GM12892 (cell line): ENCODE measurements around the gene INPP5K.
"Not testable (repeated sequence)": the region's sequence is repeated elsewhere in the genome, so short reads cannot be mapped to it uniquely, and the experiment has no call there.

Experiments
- DNase-seq: peaks from one replicate; pipeline ENCODE4 v3.0.0; 2011; ENCODE audit not compliant: insufficient read length
- FAIRE-seq: peaks from 2 replicates; lab custom pipeline; 2011; peaks lifted over from hg19 to GRCh38; lab: Jason Lieb, UNC
- POLR2A ChIP-seq: IDR thresholded peaks from 2 replicates; pipeline ENCODE4 v1.6.1; 2011; ENCODE audit warnings: low read depth, low read length, control low read depth
- POLR2AphosphoS5 ChIP-seq: IDR thresholded peaks from 2 replicates; pipeline ENCODE4 v1.6.1; 2011; ENCODE audit warnings: low read depth, low read length, control low read depth
- TAF1 ChIP-seq: IDR thresholded peaks from 2 replicates; pipeline ENCODE4 v1.6.1; 2011; ENCODE audit warnings: low read depth, mild to moderate bottlenecking, control low read depth, low read length, borderline replicate concordance

INPP5K gene

DNA sequence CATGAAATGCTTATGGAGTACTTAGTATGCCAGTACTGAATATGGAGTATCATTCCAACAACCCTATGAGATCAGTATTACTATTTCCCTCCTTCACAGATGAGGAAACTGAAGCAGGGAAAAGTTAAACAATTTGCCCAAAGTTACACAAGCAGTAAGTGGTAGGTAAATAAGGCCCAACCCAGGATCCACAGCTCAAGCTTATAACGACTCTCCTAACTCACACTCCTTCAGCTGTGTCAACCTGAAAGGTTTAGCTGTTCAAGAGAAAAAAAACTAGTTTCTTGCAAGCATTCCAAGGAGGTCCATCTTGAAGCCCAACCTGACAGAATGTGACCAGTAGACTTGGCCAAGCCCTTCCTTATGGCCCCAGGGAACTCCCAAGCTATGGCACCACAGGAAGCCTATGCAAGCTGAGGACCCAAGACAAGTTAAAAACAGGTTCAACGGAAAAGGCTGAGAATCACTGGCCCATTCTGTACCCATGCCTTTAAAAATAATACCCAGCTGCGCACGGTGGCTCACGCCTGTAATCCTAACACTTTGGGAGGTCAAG, 66.9 kb downstream of the INPP5K start:
- DNase-seq: no peak
- FAIRE-seq: no peak
- TF ChIP-seq POLR2AphosphoS5 (no peak), TAF1 (no peak), POLR2A (no peak)

DNA sequence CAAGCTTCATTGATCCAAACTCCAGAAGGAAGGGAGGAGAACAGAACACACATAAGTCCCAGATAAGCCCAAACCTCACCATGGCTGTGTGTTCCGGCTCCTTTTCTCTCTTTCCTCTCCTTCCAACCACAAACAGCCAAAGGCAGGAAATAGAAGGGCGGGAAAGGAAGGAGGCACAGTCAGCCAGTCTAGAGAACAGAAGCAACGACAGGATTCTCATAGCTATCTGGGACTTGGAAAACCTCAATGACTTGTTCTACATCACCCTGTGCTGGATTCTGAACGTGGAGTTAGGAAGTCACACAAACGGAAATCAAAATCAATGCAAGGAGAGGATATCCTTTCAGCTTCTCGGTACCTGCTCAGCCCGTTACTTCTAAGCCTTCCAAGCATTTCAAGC, 69.4 kb downstream of the INPP5K start:
- DNase-seq: no peak
- FAIRE-seq: no peak
- TF ChIP-seq POLR2AphosphoS5 (no peak), TAF1 (no peak)

DNA sequence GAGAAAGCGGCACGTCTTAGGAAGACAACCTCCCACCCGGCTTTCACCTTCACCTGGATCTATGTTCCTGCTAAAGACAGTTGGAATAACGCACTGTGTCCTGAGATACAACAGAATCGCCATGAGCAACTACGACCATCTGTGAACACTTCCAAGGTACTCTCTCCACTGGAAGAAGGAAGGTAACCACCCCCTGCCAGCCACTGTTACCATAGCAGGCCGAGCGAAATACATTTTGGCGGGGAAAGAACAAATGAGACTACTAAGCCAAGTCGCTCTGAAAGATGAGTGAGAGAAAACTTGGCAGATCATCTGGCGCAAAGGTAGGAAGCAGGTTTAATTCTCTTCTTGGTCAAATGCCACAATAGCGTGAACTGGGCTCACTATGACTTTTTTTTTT, 70.2 kb downstream of the INPP5K start:
- DNase-seq: no peak
- TF ChIP-seq POLR2AphosphoS5 (no peak), TAF1 (no peak), POLR2A (no peak)
- no peak for FAIRE-seq

DNA sequence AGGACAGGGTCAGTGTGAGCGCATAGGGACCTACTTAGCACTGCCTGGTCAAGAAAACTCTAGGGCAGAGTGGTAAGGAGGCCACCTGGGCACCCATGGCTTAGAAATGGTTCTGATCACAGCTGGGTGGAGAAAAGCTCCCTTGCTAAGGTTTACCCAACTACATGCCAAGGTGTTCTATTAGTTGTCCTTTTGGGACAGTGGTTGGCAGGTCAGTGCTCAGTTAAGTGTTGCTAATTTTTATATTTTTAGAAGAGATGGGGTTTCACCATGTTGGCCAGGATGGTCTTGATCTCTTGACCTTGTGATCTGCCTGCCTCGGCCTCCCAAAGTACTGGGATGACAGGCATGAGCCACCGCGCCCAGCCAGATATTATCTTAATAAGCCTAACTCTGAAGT, 70.7 kb downstream of the INPP5K start:
- DNase-seq, FAIRE-seq: not testable (repeated sequence)
